Heart left ventricle (tissue), 16 donors: Measurements from ENCODE around the gene TAF4. TPM values are rescaled to one million over a fixed set of nuclear protein-coding genes. Genes with fewer than 3 reads are reported as not detected.
"Not testable (repeated sequence)": the region's sequence is repeated elsewhere in the genome, so short reads cannot be mapped to it uniquely, and the experiment has no call there.

Source experiments
- ATAC-seq, 4 donors: fragments of 200-7000 bp; cut with Tn5 transposase; one replicate each; pipeline ENCODE4 v1.9.1; 2020 to 2022; ENCODE audit warnings: moderate library complexity in 4 of 4, mild to moderate bottlenecking in 3 of 4, moderate number of reproducible peaks in 1 of 4
- DNase-seq, 5 donors: peaks; one replicate each; pipeline ENCODE4 v3.0.0-alpha.2; 2020
- H3K27ac ChIP-seq, 12 donors: fragments of 200-600 bp; sonication (generic) in 4 of 12; one replicate each; pipeline versions ENCODE4 v1.5.0 to v1.8.0; 2016 to 2022; ENCODE audit warnings: mild to moderate bottlenecking in 2 of 12
- H3K27me3 ChIP-seq, 9 donors: fragments of 200-600 bp; sonication (generic) in 2 of 9; one replicate each; pipeline versions ENCODE4 v1.5.1 to v1.8.0; 2016 to 2022; ENCODE audit warnings: mild to moderate bottlenecking in 3 of 9
- H3K36me3 ChIP-seq, 9 donors: fragments of 200-600 bp; sonication (generic) in 2 of 9; one replicate each; pipeline versions ENCODE4 v1.5.0 to v1.8.0; 2018 to 2022; ENCODE audit warnings: mild to moderate bottlenecking in 2 of 9
- H3K4me1 ChIP-seq, 12 donors: fragments of 200-600 bp; sonication (generic) in 4 of 12; one replicate each; pipeline versions ENCODE4 v1.5.0 to v1.8.0; 2016 to 2022; ENCODE audit warnings: mild to moderate bottlenecking in 3 of 12
- H3K4me3 ChIP-seq, 12 donors: fragments of 200-600 bp; sonication (generic) in 4 of 12; one replicate each; pipeline versions ENCODE4 v1.5.0 to v1.8.0; 2017 to 2022; ENCODE audit warnings: mild to moderate bottlenecking in 9 of 12, moderate library complexity in 4 of 12
- H3K9me3 ChIP-seq, 12 donors: fragments of 200-600 bp; sonication (generic) in 4 of 12; one replicate each; pipeline versions ENCODE4 v1.5.0 to v1.8.0; 2016 to 2022; ENCODE audit warnings: mild to moderate bottlenecking in 1 of 12
- POLR2A ChIP-seq, 2 donors: fragments of 450-650 bp; IDR thresholded peaks; one replicate each; pipeline ENCODE4 v1.6.1; 2017; ENCODE audit warnings: antibody characterized with exemption in 2 of 2, mild to moderate bottlenecking in 2 of 2, moderate library complexity in 2 of 2
- WGBS, 4 donors: extraction: QIAGEN DNeasy Blood & Tissue Kit in 2 of 4; methylation state at CpG; one replicate each; pipeline versions ENCODE4 v1.1.5 to v1.1.7; 2013 to 2018; 5-methylcytosine and 5-hydroxymethylcytosine counted together
- intact Hi-C, 10 donors: fragments of 100-400 bp; cut with DNase I; formaldehyde crosslinking; loops; one replicate each; pipeline versions ENCODE4 v1.11.1 to v1.14.2; 2022
- polyA plus RNA-seq, 2 donors: library from polyadenylated mRNA; stranded (reverse); fragments of 200-250 nt; gene quantifications; one replicate each; pipeline ENCODE4 v1.2.3, GENCODE V29; 2013
- total RNA-seq, 9 donors: library from RNA; depleted of rRNA in 2 of 9; stranded (reverse); fragments of >200 nt in 2 of 9; fragmentation: NEBNext Ultra II Directional in 3 of 9; extraction: Animal tissue kit (Norgen Biotek cat#: 25700) in 3 of 9; gene quantifications; one replicate each; pipeline versions ENCODE4 v1.1.0 to v1.2.4, GENCODE V29; 2016 to 2023
- TF ChIP-seq, protein P1 (sequence below), 12 donors: fragments of 200-600 bp; sonication (generic) in 4 of 12; IDR thresholded peaks; one replicate each; pipeline versions ENCODE4 v1.5.0 to v1.8.0; 2018 to 2022; ENCODE audit warnings: antibody characterized with exemption in 12 of 12, mild to moderate bottlenecking in 5 of 12
- donor health status: ischemic (EF 13 %, LVEDD 7.1; RV severe dilation, severe dysfunction).
- donor health status: healthy with polysubstance abuse.
- donor health status: DM: no; HTN: yes; CAD: no.
- donor health status: DM: no; HTN: no; CAD: no.
- donor health status: ischemic (EF 25% LVEDD 6.9; RV normal size, moderate dysfunction).
- donor health status: ischemic (EF 25% LVEDD 5.7; RV mildly dilated, moderate dysfunction).
- donor health status: healthy.
- donor health status: DM: yes; HTN: yes; CAD: no.
- donor health status: ischemic (EF 35%, LVEDD 5.7; RV mildly dilated, moderate dysfunction).
- donor health status: nonischemic (EF 11% LVEDD 7.7; RV severe dilation, severe dysfunction).
- donor health status: DM: yes; HTN: yes; CAD: no.
- donor health status: PGD.
- donor health status: ischemic (EF 29% LVEDD 5.4; RV normal size, mild dysfunction).
- donor health status: nonischemic (EF 23%, LVEDD 6.1; RV moderate dilation, normal function).

Gene TAF4
- total and polyA plus RNA-seq, 11 donors = 4.5 to 37.7 (median 10.7) TPM

DNA sequence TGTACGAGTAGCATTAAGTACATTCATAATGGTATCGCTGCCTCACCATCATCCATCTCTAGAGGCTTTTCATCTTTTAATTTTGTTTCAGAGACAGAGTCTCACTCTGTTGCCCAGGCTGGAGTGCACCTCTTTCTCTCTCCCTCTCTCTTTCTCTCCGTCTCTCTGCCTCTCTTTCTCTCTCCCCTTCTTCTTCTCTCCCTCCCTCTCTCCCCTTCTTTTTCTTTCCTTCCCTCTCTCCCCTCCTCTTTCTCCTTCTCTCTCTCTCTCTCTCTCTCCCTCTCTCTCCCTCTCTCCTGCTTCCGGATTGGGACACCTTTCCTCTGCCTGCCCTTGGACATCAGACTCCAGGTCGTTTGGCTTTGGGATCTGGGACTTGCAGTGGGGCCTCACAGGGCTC, 17.6 kb upstream of the TAF4 start:
- Histone ChIP-seq H3K9me3 (peaks cover 0 to 7% (median 0%) of the 10 kb centered on the region in 12 donors), H3K27ac (no peak overlapping the region), H3K4me3 (no peak overlapping the region), H3K36me3 (no peaks in the 10 kb centered on the region), H3K4me1 (no peaks in the 10 kb centered on the region), H3K27me3 (peaks cover 0 to 4% (median 0%) of the 10 kb centered on the region in 9 donors)
- TF ChIP-seq POLR2A (IDR thresholded peaks at IDR 0.05) = no peak
- TF ChIP-seq, protein P1, sequence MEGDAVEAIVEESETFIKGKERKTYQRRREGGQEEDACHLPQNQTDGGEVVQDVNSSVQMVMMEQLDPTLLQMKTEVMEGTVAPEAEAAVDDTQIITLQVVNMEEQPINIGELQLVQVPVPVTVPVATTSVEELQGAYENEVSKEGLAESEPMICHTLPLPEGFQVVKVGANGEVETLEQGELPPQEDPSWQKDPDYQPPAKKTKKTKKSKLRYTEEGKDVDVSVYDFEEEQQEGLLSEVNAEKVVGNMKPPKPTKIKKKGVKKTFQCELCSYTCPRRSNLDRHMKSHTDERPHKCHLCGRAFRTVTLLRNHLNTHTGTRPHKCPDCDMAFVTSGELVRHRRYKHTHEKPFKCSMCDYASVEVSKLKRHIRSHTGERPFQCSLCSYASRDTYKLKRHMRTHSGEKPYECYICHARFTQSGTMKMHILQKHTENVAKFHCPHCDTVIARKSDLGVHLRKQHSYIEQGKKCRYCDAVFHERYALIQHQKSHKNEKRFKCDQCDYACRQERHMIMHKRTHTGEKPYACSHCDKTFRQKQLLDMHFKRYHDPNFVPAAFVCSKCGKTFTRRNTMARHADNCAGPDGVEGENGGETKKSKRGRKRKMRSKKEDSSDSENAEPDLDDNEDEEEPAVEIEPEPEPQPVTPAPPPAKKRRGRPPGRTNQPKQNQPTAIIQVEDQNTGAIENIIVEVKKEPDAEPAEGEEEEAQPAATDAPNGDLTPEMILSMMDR (IDR thresholded peaks at IDR 0.05) = no peak
- 50 to 75% (median 65%) methylated on average over 5 of the region's 5 CpGs for WGBS, 4 donors
- DNase-seq = no peak
- no peak for ATAC-seq
- intact Hi-C loops = no loop called here

DNA sequence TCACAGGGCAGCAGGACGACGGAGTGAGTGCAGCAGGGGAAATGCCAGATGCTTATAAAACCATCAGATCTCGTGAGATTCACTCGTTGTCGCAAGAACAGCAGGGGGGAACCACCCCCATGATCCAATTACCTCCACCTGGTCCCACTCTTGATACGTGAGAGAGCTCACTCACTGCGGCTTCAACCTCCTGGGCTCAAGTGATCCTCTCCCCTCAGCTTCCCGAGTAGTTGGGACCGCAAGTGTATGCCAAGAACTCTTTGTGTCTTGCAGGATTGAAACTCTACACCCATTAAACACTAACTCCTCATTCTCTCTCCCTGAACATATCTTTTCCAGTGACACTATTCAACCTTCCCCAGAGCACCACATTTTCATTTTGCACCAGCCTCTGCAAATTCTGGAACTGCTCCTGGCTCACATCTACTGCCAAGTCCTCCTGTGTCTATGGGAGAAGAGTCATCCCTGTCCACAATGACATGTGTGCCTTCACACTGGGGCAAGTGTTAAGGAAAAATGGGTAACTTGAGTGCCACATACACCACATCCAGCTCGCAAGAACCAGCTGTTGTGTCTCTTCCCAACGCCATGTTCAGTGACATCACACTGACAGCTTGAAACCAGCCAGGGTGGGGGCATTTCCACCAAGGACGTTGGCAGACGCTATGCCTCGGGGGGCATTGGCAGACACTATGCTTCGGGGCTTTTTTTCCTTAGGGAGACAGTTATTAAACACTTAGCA, 14.7 kb upstream of the TAF4 start:
- Histone ChIP-seq H3K9me3 (peaks cover 0 to 20% (median 4%) of the 10 kb centered on the region in 12 donors), H3K36me3 (no peaks in the 10 kb centered on the region), H3K27ac (no peak overlapping the region), H3K4me3 (no peak overlapping the region), H3K4me1 (no peaks in the 10 kb centered on the region), H3K27me3 (no peaks in the 10 kb centered on the region)
- intact Hi-C loops = no loop called here
- 65 to 77% (median 68%) methylated on average over 10 to 15 of the region's 15 CpGs for WGBS, 4 donors
- TF ChIP-seq, protein P1 (IDR thresholded peaks at IDR 0.05) = no peak
- TF ChIP-seq POLR2A (IDR thresholded peaks at IDR 0.05) = no peak
- ATAC-seq (no peak), DNase-seq (no peak)

DNA sequence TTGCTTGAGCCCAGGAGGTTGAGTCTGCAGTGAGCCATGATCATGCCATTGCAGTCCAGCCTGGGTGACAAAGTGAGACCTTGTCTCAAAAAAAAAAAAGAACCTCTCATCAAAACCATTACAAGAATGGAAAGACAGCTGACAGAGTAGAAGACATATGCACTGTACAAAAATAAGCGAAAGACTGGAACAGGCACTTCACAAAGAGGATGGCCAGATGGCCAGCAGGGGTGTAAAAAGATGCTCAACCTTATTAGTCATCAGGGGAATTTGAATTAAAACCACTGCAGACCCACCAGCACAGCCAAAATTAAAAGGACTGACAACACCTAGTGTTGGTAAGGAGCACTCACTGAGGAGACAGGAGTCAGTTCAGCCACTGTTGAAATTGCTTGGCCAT, 13.5 kb upstream of the TAF4 start:
- no peak overlapping the region for H3K4me3 ChIP-seq
- WGBS, 4 donors = 95 to 100% (median 97%) methylated on average over 1 of the region's 1 CpG
- no peaks in the 10 kb centered on the region for H3K27me3 ChIP-seq
- intact Hi-C loops = no loop called here
- DNase-seq (no peak), ATAC-seq (no peak)
- TF ChIP-seq, protein P1 (IDR thresholded peaks at IDR 0.05) = no peak
- no peak for TF ChIP-seq POLR2A (IDR thresholded peaks at IDR 0.05)
- H3K4me1 ChIP-seq = no peaks in the 10 kb centered on the region
- H3K27ac ChIP-seq = no peak overlapping the region
- H3K36me3 ChIP-seq = no peaks in the 10 kb centered on the region
- H3K9me3 ChIP-seq = peaks cover 0 to 26% (median 7%) of the 10 kb centered on the region in 12 donors

DNA sequence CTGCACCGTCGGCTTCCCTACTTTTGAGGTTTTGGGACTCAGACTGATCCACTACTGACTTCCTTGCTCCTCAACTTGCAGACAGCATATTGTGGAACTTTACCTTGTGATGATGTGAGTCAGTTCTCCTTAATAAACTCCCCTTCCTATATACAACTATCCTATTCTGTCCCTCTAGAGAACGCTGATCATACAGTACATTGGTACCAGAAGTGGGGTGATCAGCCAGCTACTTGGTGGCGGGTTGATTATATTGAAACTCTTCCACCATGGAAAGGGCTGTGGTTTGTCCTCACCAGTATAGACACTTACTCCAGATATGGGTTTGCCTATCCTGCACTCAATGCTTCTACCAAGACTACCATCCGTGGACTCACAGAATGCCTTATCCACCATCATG, 7.6 kb upstream of the TAF4 start:
- no peak for TF ChIP-seq POLR2A (IDR thresholded peaks at IDR 0.05)
- TF ChIP-seq, protein P1 (IDR thresholded peaks at IDR 0.05) = no peak
- no peak for ATAC-seq
- H3K9me3 ChIP-seq = peaks cover 0 to 27% (median 7%) of the 10 kb centered on the region in 12 donors
- WGBS, 4 donors = 90 to 97% (median 95%) methylated on average over 5 of the region's 5 CpGs
- intact Hi-C loops = no loop called here
- H3K27me3 ChIP-seq = no peaks in the 10 kb centered on the region
- DNase-seq = no peak
- no peak overlapping the region for H3K27ac ChIP-seq
- H3K4me3 ChIP-seq = no peak overlapping the region
- H3K36me3 ChIP-seq = no peaks in the 10 kb centered on the region
- no peaks in the 10 kb centered on the region for H3K4me1 ChIP-seq

DNA sequence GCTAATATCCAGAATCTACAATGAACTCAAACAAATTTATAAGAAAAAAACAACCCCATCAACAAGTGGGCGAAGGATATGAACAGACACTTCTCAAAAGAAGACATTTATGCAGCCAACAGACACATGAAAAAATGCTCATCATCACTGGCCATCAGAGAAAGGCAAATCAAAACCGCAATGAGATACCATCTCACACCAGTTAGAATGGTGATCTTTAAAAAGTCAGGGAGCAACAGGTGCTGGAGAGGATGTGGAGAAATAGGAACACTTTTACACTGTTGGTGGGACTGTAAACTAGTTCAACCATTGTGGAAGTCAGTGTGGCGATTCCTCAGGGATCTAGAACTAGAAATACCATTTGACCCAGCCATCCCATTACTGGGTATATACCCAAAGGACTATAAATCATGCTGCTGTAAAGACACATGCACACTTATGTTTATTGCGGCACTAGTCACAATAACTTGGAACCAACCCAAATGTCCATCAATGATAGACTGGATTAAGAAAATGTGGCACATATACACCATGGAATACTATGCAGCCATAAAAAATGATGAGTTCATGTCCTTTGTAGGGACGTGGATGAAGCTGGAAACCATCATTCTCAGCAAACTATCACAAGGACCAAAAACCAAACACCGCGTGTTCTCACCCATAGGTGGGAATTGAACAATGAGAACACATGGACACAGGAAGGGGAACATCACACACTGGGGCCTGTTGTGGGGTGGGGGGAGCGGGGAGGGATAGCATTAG, 6.2 kb upstream of the TAF4 start:
- H3K27ac ChIP-seq, ATAC-seq, DNase-seq, H3K36me3 ChIP-seq, H3K4me3 ChIP-seq, H3K27me3 ChIP-seq, intact Hi-C loops: not testable (repeated sequence)
- H3K4me1 ChIP-seq = peaks cover 0 to 13% (median 9%) of the 10 kb centered on the region in 12 donors
- peaks cover 0 to 27% (median 7%) of the 10 kb centered on the region in 12 donors for H3K9me3 ChIP-seq
- WGBS, 4 donors = 66 to 87% (median 82%) methylated on average over 6 to 8 of the region's 8 CpGs
